K562 (cell line): ENCODE measurements around the gene TFAP2A. TPM values are rescaled to one million over a fixed set of nuclear protein-coding genes. Genes with fewer than 3 reads are reported as not detected.

ENCODE experiments used
- ATAC-seq: fragments of 200-7000 bp; cut with Tn5 transposase; 3 replicates; pipeline ENCODE4 v1.9.1; 2020; ENCODE audit warnings: moderate library complexity
- BruUV-seq: library from RNA; stranded (reverse); fragments of 400-500 nt; replicated peaks from 2 replicates; lab custom pipeline; 2021; lab: Mats Ljungman, UMichigan
- CTCF ChIA-PET: fragments of 300-600 bp; formaldehyde crosslinking; extraction: SDS; loops from one replicate; lab custom pipeline; 2021; ENCODE audit warnings: low intra/inter-chr PET ratio; lab: Yijun Ruan, JAX
- POLR2A ChIA-PET: fragments of 300-600, 350-650 bp; sonication (Branson Sonifier 250); formaldehyde crosslinking; extraction: SDS; loops from one replicate; lab custom pipeline; 2021; ENCODE audit warnings: antibody characterized with exemption, inconsistent platforms; lab: Yijun Ruan, JAX
- DNase-seq, 4 experiments: peaks; one replicate each; pipeline versions ENCODE4 v3.0.0 to v3.0.0-alpha.2; 2011 to 2018; ENCODE audit warnings: low spot score in 3 of 4, mixed read lengths in 3 of 4; ENCODE audit errors: extremely low read depth in 1 of 4
- FAIRE-seq: peaks from 2 replicates; lab custom pipeline; 2011; peaks lifted over from hg19 to GRCh38; lab: Jason Lieb, UNC
- H2AFZ ChIP-seq: 2 replicates; pipeline ENCODE4 v1.6.0; 2011; ENCODE audit warnings: low read depth, low read length, control low read depth, inconsistent platforms
- H3K27ac ChIP-seq: fragments of 200-600 bp; 3 replicates; pipeline ENCODE4 v1.8.0; 2011; ENCODE audit warnings: low read depth, mild to moderate bottlenecking, control low read depth, inconsistent platforms, low read length, moderate library complexity, mixed read lengths; ENCODE audit errors: extremely low read depth
- H3K27me3 ChIP-seq, 2 experiments: fragments of 300-600 bp in 1 of 2; 2 replicates in 1 of 2; 3 replicates in 1 of 2; pipeline versions ENCODE4 v1.6.0 to v1.8.0; 2011; ENCODE audit warnings: inconsistent platforms in 2 of 2, low read length in 2 of 2, mild to moderate bottlenecking in 1 of 2, mixed read lengths in 1 of 2, moderate library complexity in 1 of 2; ENCODE audit not compliant: control insufficient read depth in 2 of 2, insufficient read depth in 2 of 2
- H3K36me3 ChIP-seq: fragments of 300-600 bp; 3 replicates; pipeline ENCODE4 v1.8.0; 2011; ENCODE audit warnings: mild to moderate bottlenecking, low read length, inconsistent platforms; ENCODE audit not compliant: control insufficient read depth, insufficient read depth
- H3K4me1 ChIP-seq, 2 experiments: fragments of 200-600 bp in 1 of 2; replicated peaks in 1 of 2; 2 replicates in 1 of 2; 3 replicates in 1 of 2; pipeline versions ENCODE4 v1.5.1 to v1.8.0; 2011; ENCODE audit warnings: inconsistent platforms in 2 of 2, low read length in 2 of 2, mild to moderate bottlenecking in 1 of 2, mixed read lengths in 1 of 2, moderate library complexity in 1 of 2; ENCODE audit not compliant: control insufficient read depth in 2 of 2, insufficient read depth in 2 of 2
- H3K4me2 ChIP-seq: 2 replicates; pipeline ENCODE4 v1.6.1; 2011; ENCODE audit warnings: low read length, control low read depth, inconsistent platforms, mixed read lengths; ENCODE audit not compliant: insufficient read depth
- H3K4me3 ChIP-seq: fragments of 200-600 bp; sonication (generic), shearing (Covaris generic); 2 replicates; pipeline ENCODE4 v1.5.1; 2016; ENCODE audit warnings: control low read depth, inconsistent platforms
- H3K79me2 ChIP-seq: fragments of 200-600 bp; 3 replicates; pipeline ENCODE4 v1.8.0; 2011; ENCODE audit warnings: low read length, inconsistent platforms; ENCODE audit not compliant: control insufficient read depth, insufficient read depth
- H3K9ac ChIP-seq, 2 experiments: 2 replicates each; pipeline versions ENCODE4 v1.6.0 to v1.6.1; 2011; ENCODE audit warnings: low read depth in 2 of 2, low read length in 2 of 2, control low read depth in 1 of 2, inconsistent platforms in 1 of 2, mild to moderate bottlenecking in 1 of 2, mixed read lengths in 1 of 2; ENCODE audit not compliant: insufficient read depth in 1 of 2
- H3K9me1 ChIP-seq: one replicate; pipeline ENCODE4 v1.6.0; 2011; ENCODE audit warnings: inconsistent platforms, mild to moderate bottlenecking, low read length, moderate library complexity; ENCODE audit not compliant: control insufficient read depth, insufficient read depth
- H3K9me3 ChIP-seq: replicated peaks from 2 replicates; pipeline ENCODE4 v1.5.1; 2011; ENCODE audit warnings: low read depth, low read length, inconsistent platforms; ENCODE audit not compliant: control insufficient read depth, insufficient read depth
- H4K20me1 ChIP-seq: replicated peaks from 2 replicates; pipeline ENCODE4 v1.6.1; 2011; ENCODE audit warnings: low read length, inconsistent platforms, mixed read lengths; ENCODE audit not compliant: control insufficient read depth, insufficient read depth
- BRF1 ChIP-seq: IDR thresholded peaks from 3 replicates; pipeline ENCODE4 v1.6.1; 2011; ENCODE audit warnings: borderline replicate concordance, mild to moderate bottlenecking; ENCODE audit not compliant: insufficient read length; ENCODE audit errors: extremely low read depth
- CHD2 ChIP-seq: IDR thresholded peaks from 2 replicates; pipeline ENCODE4 v1.6.1; 2011; ENCODE audit warnings: low read depth, low read length
- NEUROD1 ChIP-seq: fragments of 150-350 bp; IDR thresholded peaks from 2 replicates; pipeline ENCODE4 v1.6.1; 2014; ENCODE audit warnings: borderline replicate concordance, low read length, low read depth; ENCODE audit not compliant: partially characterized antibody
- POU5F1 ChIP-seq: fragments of 150-350 bp; IDR thresholded peaks from 2 replicates; pipeline ENCODE4 v1.6.1; 2014; ENCODE audit warnings: borderline replicate concordance, low read length, low read depth, mild to moderate bottlenecking; ENCODE audit not compliant: partially characterized antibody
- SMC3 ChIP-seq: conservative IDR thresholded peaks from 2 replicates; pipeline ENCODE4 v1.6.1; 2011; ENCODE audit warnings: low read depth, low read length, improper control_type of control experiment; ENCODE audit not compliant: insufficient read depth
- SRSF3 ChIP-seq: fragments of 200-400 bp; formaldehyde crosslinking; IDR thresholded peaks from 2 replicates; pipeline ENCODE4 v1.6.1; 2016; ENCODE audit warnings: mild to moderate bottlenecking, low read length, moderate library complexity; ENCODE audit not compliant: insufficient read depth
- WGBS: fragments of 100-300 bp; shearing (Covaris generic); methylation state at CpG from one replicate; pipeline ENCODE4 v1.1.6; 2016; ENCODE audit warnings: low coverage, mixed read lengths; ENCODE audit not compliant: insufficient coverage; ENCODE audit errors: missing lambda C conversion rate; 5-methylcytosine and 5-hydroxymethylcytosine counted together
- in situ Hi-C: fragments of 300-500 bp; cut with MboI; formaldehyde crosslinking; loops from 4 replicates; pipeline ENCODE4 v1.15.0; 2018; ENCODE audit warnings: inconsistent platforms, mixed read lengths
- intact Hi-C: fragments of 100-400 bp; cut with micrococcal nuclease; formaldehyde crosslinking; loops from 2 replicates; pipeline ENCODE4 v1.14.2; 2022
- polyA plus RNA-seq, 8 experiments: library from polyadenylated mRNA; depleted of rRNA in 4 of 8; stranded (reverse) in 5 of 8; unstranded in 3 of 8; fragments of >200 nt; fragmentation: Nextera tagmentation in 2 of 8; fragmentation: Illumina TruSeq in 1 of 8; extraction: Ambion mirVana in 2 of 8; extraction: Trizol in 1 of 8; gene quantifications; 2 replicates each; pipeline versions ENCODE4 v1.2.1 to v1.2.3, GENCODE V29; 2011 to 2014; ENCODE audit warnings: inconsistent platforms in 1 of 8, missing spikeins in 1 of 8
- total RNA-seq, 7 experiments: library from RNA; depleted of rRNA in 6 of 7; stranded (reverse); fragments of >200 nt in 6 of 7; fragmentation: Illumina TruSeq in 2 of 7; extraction: Trizol in 2 of 7; gene quantifications; 2 replicates each; pipeline versions ENCODE4 v1.2.1 to v1.2.3, GENCODE V29; 2011 to 2021; ENCODE audit warnings: low replicate concordance in 1 of 7
- TF ChIP-seq, protein P1 (sequence below): sonication (generic); formaldehyde crosslinking; IDR thresholded peaks from 2 replicates; pipeline ENCODE4 v1.9.0; 2022; ENCODE audit warnings: mild to moderate bottlenecking, missing genetic modification reagents
- TF ChIP-seq, protein P2 (sequence below): fragments of 250-450 bp; sonication (Bioruptor Pico); IDR thresholded peaks from 2 replicates; pipeline ENCODE4 v1.4.0; 2020; ENCODE audit warnings: mild to moderate bottlenecking

The TFAP2A gene
- total and polyA plus RNA-seq, 9 of the 15 experiments (the other 6 are each of a cell fraction or from before 2014, with no cell fraction given): 0.14 to 0.53 (median 0.19) TPM; not detected in 1

DNA sequence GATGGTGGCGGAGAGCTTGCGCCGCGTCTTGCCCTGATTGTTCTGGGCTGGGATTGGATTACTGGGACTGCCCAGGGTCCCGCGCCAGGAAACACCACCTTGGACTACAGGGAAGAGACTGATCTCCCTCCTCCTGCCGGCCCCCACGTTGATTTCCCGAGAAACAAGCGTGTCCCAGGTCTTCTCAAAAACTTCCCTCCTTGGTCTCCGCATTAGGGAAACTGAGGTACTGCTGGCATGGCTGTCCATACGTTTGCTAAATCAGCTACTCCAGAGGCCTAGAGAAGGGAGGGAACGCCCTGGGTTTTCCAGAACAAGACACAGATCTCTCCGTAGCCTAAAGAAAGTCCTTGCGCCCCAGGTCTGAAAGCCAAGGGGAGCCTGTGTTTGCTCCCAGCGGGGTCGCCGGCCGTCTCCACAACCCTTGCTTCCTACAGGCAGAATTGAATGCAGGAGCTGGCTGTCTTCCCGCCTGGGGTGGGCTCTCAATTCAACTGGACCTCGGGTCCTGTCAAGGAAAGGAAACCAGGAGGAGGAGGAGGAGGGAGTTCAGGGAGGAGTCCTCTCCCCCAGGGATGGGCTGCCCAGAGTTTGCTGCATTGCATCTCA lies 29.2 kb downstream of the TFAP2A start:
- no peak for FAIRE-seq
- CTCF ChIA-PET: no interaction called here

More for the DNA sequence above, 29.2 kb downstream of the TFAP2A start:
- H3K9me3 ChIP-seq: no peaks in the 10 kb centered on the region; the same call in 1 of the 2 replicates
- peaks cover 0 to 13% of the 10 kb centered on the region in 2 experiments; a peak in 1 of 5 replicates for H3K4me1 ChIP-seq
- no TSS peak for BruUV-seq
- no peak overlapping the region for H3K27ac ChIP-seq
- H4K20me1 ChIP-seq: no peaks in the 10 kb centered on the region
- no peaks in the 10 kb centered on the region for H3K36me3 ChIP-seq
- no peak for DNase-seq
- no peak overlapping the region for H3K4me3 ChIP-seq
- no peak overlapping the region for H2AFZ ChIP-seq
- TF ChIP-seq, protein P1, sequence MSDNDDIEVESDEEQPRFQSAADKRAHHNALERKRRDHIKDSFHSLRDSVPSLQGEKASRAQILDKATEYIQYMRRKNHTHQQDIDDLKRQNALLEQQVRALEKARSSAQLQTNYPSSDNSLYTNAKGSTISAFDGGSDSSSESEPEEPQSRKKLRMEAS (CRISPR knock-in tag): no peak
- TF ChIP-seq POU5F1 (no peak), SRSF3 (no peak), CHD2 (no peak), NEUROD1 (no peak), SMC3 (no peak), BRF1 (no peak)
- TF ChIP-seq, protein P2, sequence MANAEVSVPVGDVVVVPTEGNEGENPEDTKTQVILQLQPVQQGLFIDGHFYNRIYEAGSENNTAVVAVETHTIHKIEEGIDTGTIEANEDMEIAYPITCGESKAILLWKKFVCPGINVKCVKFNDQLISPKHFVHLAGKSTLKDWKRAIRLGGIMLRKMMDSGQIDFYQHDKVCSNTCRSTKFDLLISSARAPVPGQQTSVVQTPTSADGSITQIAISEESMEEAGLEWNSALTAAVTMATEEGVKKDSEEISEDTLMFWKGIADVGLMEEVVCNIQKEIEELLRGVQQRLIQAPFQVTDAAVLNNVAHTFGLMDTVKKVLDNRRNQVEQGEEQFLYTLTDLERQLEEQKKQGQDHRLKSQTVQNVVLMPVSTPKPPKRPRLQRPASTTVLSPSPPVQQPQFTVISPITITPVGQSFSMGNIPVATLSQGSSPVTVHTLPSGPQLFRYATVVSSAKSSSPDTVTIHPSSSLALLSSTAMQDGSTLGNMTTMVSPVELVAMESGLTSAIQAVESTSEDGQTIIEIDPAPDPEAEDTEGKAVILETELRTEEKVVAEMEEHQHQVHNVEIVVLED (CRISPR knock-in tag): no peak
- intact Hi-C loops: no loop called here
- no peak overlapping the region for H3K4me2 ChIP-seq
- no peak overlapping the region for H3K9ac ChIP-seq
- H3K27me3 ChIP-seq: no peaks in the 10 kb centered on the region
- in situ Hi-C loops: no loop called here
- H3K79me2 ChIP-seq: no peaks in the 10 kb centered on the region
- 62% methylated on average over 21 of the region's 21 CpGs for WGBS
- POLR2A ChIA-PET: no interaction called here
- no peak for ATAC-seq
- H3K9me1 ChIP-seq: no peaks in the 10 kb centered on the region
